GM12865 (cell line): ENCODE data around the gene NR5A2.

Experiments used
- DNase-seq: peaks from one replicate; pipeline ENCODE4 v3.0.0; 2010; ENCODE audit warnings: low read depth
- H3K4me3 ChIP-seq: 2 replicates; pipeline ENCODE4 v1.5.1; 2011; ENCODE audit warnings: mild to moderate bottlenecking, low read depth, low read length, control low read depth
- CTCF ChIP-seq: IDR thresholded peaks from 2 replicates; pipeline ENCODE4 v1.5.1; 2011; ENCODE audit warnings: low read length, control low read depth, low read depth, inconsistent platforms; ENCODE audit not compliant: insufficient read depth; ENCODE audit errors: missing control alignments

The NR5A2 gene

GRCh38 chr1:200027264-200027823 lies at the start of gene NR5A2:
Gene NR5A2, plus strand, starts transcription at chr1:200027710. Its CDS starts 138 bp downstream, at chr1:200027848.
- no peak for DNase-seq
- H3K4me3 ChIP-seq, result no peak within 1 kb of the TSS
- no peak for TF ChIP-seq CTCF

GRCh38 chr1:199978408-199978940 lies 49.0 kb upstream of the NR5A2 start:
- no peak for TF ChIP-seq CTCF
- H3K4me3 ChIP-seq, result no peak overlapping the region
- no peak for DNase-seq

- no peak overlapping the region for H3K4me3 ChIP-seq
- TF ChIP-seq CTCF, result no peak
- no peak for DNase-seq
Measured at GRCh38 chr1:199979071-199979470, 48.4 kb upstream of the NR5A2 start.

GRCh38 chr1:199981584-199981983 lies 45.9 kb upstream of the NR5A2 start:
- no peak for TF ChIP-seq CTCF
- no peak overlapping the region for H3K4me3 ChIP-seq
- DNase-seq, result no peak

- no peak for DNase-seq
- no peak for TF ChIP-seq CTCF
Measured at GRCh38 chr1:199982606-199983005, 44.9 kb upstream of the NR5A2 start.

GRCh38 chr1:199983531-199983930 lies 44.0 kb upstream of the NR5A2 start:
- H3K4me3 ChIP-seq, result no peak overlapping the region
- DNase-seq, result no peak
- TF ChIP-seq CTCF, result no peak

More at GRCh38 chr1:199982606-199983005, 44.9 kb upstream of the NR5A2 start:
- no peak overlapping the region for H3K4me3 ChIP-seq
